C4-2B (cell line): ENCODE data around the gene LNPK.

Experiments used
- H3K27ac ChIP-seq: fragments of 450-650 bp; 2 replicates; pipeline ENCODE4 v1.5.1; 2017
- CTCF ChIP-seq: fragments of 450-650 bp; conservative IDR thresholded peaks from 2 replicates; pipeline ENCODE4 v1.5.1; 2017; ENCODE audit warnings: mild to moderate bottlenecking
- ZFX ChIP-seq: fragments of 450-650 bp; IDR thresholded peaks from 2 replicates; pipeline ENCODE4 v1.6.1; 2017

LNPK gene

GRCh38 chr2:176024083-176024482 is 22.0 kb upstream of the LNPK start:
- TF ChIP-seq CTCF (no peak), ZFX (no peak)
- no peak overlapping the region for H3K27ac ChIP-seq

GRCh38 chr2:176022048-176022447 is 20.0 kb upstream of the LNPK start:
- TF ChIP-seq CTCF (no peak), ZFX (no peak)
- H3K27ac ChIP-seq = no peak overlapping the region

- TF ChIP-seq CTCF (no peak), ZFX (no peak)
- no peak overlapping the region for H3K27ac ChIP-seq
Observed at GRCh38 chr2:176020400-176020799, 18.3 kb upstream of the LNPK start.

- H3K27ac ChIP-seq = no peak overlapping the region
- TF ChIP-seq CTCF (no peak), ZFX (no peak)
Observed at GRCh38 chr2:176018708-176019107, 16.6 kb upstream of the LNPK start.

- H3K27ac ChIP-seq = no peak overlapping the region
- TF ChIP-seq ZFX = no peak
- TF ChIP-seq CTCF = no peak
Observed at GRCh38 chr2:176009445-176009844, 7.4 kb upstream of the LNPK start.

GRCh38 chr2:176004934-176005333 is 2.9 kb upstream of the LNPK start:
- TF ChIP-seq CTCF = no peak
- TF ChIP-seq ZFX = no peak
- H3K27ac ChIP-seq = no peak overlapping the region

GRCh38 chr2:176003958-176004357 is 1.9 kb upstream of the LNPK start:
- TF ChIP-seq ZFX (no peak), CTCF (no peak)
- H3K27ac ChIP-seq = no peak overlapping the region
